GM12878 (cell line): Measurements from ENCODE around the gene LIPN. TPM values are rescaled to one million over a fixed set of nuclear protein-coding genes. Genes with fewer than 3 reads are reported as not detected.

Experiments
- GATAD2B ChIP-seq: fragments of 450-650 bp; conservative IDR thresholded peaks from 2 replicates; pipeline ENCODE4 v1.6.1; 2017; ENCODE audit warnings: low read depth, mild to moderate bottlenecking, moderate library complexity
- ZNF384 ChIP-seq: IDR thresholded peaks from 2 replicates; pipeline ENCODE4 v1.6.1; 2012; ENCODE audit warnings: low read depth, mild to moderate bottlenecking, low read length, improper control_type of control experiment, borderline replicate concordance
- polyA plus RNA-seq, 11 experiments: library from polyadenylated mRNA; depleted of rRNA in 4 of 11; unstranded in 6 of 11; stranded (reverse) in 5 of 11; fragments of >200 nt; fragmentation: Nextera tagmentation in 4 of 11; fragmentation: Illumina TruSeq in 1 of 11; extraction: Ambion mirVana in 4 of 11; extraction: Trizol in 1 of 11; gene quantifications; 1 replicate in 1 of 11; 2 replicates in 10 of 11; pipeline versions ENCODE4 v1.2.1 to v1.2.3, GENCODE V29; 2011 to 2016; ENCODE audit warnings: inconsistent platforms in 2 of 11, missing spikeins in 2 of 11, low read depth in 1 of 11
- total RNA-seq, 4 experiments: library from RNA; depleted of rRNA in 3 of 4; stranded (reverse); fragments of >200 nt in 3 of 4; fragmentation: Illumina TruSeq in 1 of 4; extraction: Trizol in 1 of 4; gene quantifications; 2 replicates each; pipeline versions ENCODE4 v1.2.1 to v1.2.3, GENCODE V29; 2013 to 2021
- TF ChIP-seq, protein P1 (sequence below): IDR thresholded peaks from 2 replicates; pipeline ENCODE4 v1.6.1; 2012; ENCODE audit warnings: mild to moderate bottlenecking, low read depth, low read length
- TF ChIP-seq, protein P2 (sequence below): fragments of 450-650 bp; IDR thresholded peaks from 2 replicates; pipeline ENCODE4 v1.6.1; 2018; ENCODE audit warnings: mild to moderate bottlenecking, low read depth, moderate library complexity; ENCODE audit not compliant: partially characterized antibody
- TF ChIP-seq, protein P3 (sequence below), 3 experiments: IDR thresholded peaks in 2 of 3; conservative IDR thresholded peaks in 1 of 3; 2 replicates each; pipeline ENCODE4 v1.5.1; 2011; ENCODE audit warnings: low read depth in 3 of 3, low read length in 3 of 3, mild to moderate bottlenecking in 3 of 3, control low read depth in 2 of 3, moderate library complexity in 2 of 3, inconsistent platforms in 1 of 3, mixed read lengths in 1 of 3; ENCODE audit not compliant: control insufficient read depth in 2 of 3, insufficient read depth in 1 of 3; ENCODE audit errors: extremely low read depth in 1 of 3

LIPN gene
- total and polyA plus RNA-seq, 10 of the 15 experiments (the other 5 are each of a cell fraction or from before 2014, with no cell fraction given), result 0.06 to 0.23 TPM; not detected in 8

DNA sequence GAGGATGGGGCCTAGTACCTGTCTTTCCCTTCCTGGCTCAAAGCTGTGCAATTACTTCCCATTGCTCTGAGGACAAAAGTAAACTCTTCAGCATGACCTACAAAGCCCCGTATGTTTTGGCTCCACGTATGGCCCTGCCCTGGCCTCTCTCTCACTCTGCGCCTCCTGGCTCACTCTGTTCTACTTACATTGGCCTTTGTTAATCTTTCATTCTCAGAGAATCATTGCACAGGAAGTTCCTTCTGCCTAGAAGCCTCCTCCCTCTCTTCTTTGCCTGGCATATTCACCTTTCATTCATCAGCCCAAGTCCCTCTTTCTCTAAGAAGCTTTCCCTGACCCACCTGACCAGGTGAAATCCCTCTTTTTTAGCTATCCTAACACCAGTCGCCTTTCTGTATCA lies 66.6 kb downstream of the LIPN start (continued):
- TF ChIP-seq, protein P1, sequence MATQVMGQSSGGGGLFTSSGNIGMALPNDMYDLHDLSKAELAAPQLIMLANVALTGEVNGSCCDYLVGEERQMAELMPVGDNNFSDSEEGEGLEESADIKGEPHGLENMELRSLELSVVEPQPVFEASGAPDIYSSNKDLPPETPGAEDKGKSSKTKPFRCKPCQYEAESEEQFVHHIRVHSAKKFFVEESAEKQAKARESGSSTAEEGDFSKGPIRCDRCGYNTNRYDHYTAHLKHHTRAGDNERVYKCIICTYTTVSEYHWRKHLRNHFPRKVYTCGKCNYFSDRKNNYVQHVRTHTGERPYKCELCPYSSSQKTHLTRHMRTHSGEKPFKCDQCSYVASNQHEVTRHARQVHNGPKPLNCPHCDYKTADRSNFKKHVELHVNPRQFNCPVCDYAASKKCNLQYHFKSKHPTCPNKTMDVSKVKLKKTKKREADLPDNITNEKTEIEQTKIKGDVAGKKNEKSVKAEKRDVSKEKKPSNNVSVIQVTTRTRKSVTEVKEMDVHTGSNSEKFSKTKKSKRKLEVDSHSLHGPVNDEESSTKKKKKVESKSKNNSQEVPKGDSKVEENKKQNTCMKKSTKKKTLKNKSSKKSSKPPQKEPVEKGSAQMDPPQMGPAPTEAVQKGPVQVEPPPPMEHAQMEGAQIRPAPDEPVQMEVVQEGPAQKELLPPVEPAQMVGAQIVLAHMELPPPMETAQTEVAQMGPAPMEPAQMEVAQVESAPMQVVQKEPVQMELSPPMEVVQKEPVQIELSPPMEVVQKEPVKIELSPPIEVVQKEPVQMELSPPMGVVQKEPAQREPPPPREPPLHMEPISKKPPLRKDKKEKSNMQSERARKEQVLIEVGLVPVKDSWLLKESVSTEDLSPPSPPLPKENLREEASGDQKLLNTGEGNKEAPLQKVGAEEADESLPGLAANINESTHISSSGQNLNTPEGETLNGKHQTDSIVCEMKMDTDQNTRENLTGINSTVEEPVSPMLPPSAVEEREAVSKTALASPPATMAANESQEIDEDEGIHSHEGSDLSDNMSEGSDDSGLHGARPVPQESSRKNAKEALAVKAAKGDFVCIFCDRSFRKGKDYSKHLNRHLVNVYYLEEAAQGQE, result no peak
- TF ChIP-seq, protein P2, sequence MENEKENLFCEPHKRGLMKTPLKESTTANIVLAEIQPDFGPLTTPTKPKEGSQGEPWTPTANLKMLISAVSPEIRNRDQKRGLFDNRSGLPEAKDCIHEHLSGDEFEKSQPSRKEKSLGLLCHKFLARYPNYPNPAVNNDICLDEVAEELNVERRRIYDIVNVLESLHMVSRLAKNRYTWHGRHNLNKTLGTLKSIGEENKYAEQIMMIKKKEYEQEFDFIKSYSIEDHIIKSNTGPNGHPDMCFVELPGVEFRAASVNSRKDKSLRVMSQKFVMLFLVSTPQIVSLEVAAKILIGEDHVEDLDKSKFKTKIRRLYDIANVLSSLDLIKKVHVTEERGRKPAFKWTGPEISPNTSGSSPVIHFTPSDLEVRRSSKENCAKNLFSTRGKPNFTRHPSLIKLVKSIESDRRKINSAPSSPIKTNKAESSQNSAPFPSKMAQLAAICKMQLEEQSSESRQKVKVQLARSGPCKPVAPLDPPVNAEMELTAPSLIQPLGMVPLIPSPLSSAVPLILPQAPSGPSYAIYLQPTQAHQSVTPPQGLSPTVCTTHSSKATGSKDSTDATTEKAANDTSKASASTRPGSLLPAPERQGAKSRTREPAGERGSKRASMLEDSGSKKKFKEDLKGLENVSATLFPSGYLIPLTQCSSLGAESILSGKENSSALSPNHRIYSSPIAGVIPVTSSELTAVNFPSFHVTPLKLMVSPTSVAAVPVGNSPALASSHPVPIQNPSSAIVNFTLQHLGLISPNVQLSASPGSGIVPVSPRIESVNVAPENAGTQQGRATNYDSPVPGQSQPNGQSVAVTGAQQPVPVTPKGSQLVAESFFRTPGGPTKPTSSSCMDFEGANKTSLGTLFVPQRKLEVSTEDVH, result no peak
- TF ChIP-seq GATAD2B (no peak), ZNF384 (no peak)
- TF ChIP-seq, protein P3, sequence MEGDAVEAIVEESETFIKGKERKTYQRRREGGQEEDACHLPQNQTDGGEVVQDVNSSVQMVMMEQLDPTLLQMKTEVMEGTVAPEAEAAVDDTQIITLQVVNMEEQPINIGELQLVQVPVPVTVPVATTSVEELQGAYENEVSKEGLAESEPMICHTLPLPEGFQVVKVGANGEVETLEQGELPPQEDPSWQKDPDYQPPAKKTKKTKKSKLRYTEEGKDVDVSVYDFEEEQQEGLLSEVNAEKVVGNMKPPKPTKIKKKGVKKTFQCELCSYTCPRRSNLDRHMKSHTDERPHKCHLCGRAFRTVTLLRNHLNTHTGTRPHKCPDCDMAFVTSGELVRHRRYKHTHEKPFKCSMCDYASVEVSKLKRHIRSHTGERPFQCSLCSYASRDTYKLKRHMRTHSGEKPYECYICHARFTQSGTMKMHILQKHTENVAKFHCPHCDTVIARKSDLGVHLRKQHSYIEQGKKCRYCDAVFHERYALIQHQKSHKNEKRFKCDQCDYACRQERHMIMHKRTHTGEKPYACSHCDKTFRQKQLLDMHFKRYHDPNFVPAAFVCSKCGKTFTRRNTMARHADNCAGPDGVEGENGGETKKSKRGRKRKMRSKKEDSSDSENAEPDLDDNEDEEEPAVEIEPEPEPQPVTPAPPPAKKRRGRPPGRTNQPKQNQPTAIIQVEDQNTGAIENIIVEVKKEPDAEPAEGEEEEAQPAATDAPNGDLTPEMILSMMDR (IDR thresholded peaks at IDR 0.05 in 2 of 3, conservative IDR thresholded peaks at IDR 0.05 in 1 of 3; ENCODE audit: control insufficient read depth in 2 of 3, extremely low read depth in 1 of 3, insufficient read depth in 1 of 3, low read depth in 3 of 3, low read length in 3 of 3), result no peak
- TF ChIP-seq, all 136 proteins: peak for 0
